M059J (cell line): ENCODE data around the gene RB1. TPM values are rescaled to one million over a fixed set of nuclear protein-coding genes. Genes with fewer than 3 reads are reported as not detected.

ENCODE experiments used
- total RNA-seq: library from RNA; depleted of rRNA; stranded (reverse); fragments of >200 nt; shearing (Covaris generic); gene quantifications from 2 replicates; pipeline ENCODE4 v1.2.3, GENCODE V29; 2014; rRNA removed

The RB1 gene
- total RNA-seq, 1 experiment from 2014 or later, result 5.6 TPM

Other genes with a start within 250 kb of the RB1 start
- 15.8 and 32.7 TPM in 2 replicates for gene MED4, start 208.6 kb upstream of the RB1 start, total RNA-seq
- gene ITM2B, start 70.5 kb upstream of the RB1 start, total RNA-seq, result 386 and 387 TPM in 2 replicates
- 0.12 TPM in 1 of 2 replicates, not detected in the other for gene LPAR6, start 109.4 kb downstream of the RB1 start, total RNA-seq
- 2.7 and 6.0 TPM in 2 replicates for gene RCBTB2, start 229.3 kb downstream of the RB1 start, total RNA-seq